SU-DHL-6 (cell line): Measurements from ENCODE around the gene SHOX.

ENCODE experiments used
- CTCF ChIP-seq: fragments of 200-600 bp; sonication (generic); IDR thresholded peaks from one replicate; pipeline ENCODE4 v1.5.1; 2017; ENCODE audit warnings: antibody characterized with exemption, mild to moderate bottlenecking, low read length, moderate library complexity; ENCODE audit not compliant: insufficient read depth, poor library complexity, severe bottlenecking
- EZH2phosphoT487 ChIP-seq: fragments of 200-600 bp; sonication (generic), shearing (Covaris generic); conservative IDR thresholded peaks from 2 replicates; pipeline ENCODE4 v1.6.1; 2018; ENCODE audit warnings: mild to moderate bottlenecking, antibody characterized with exemption, low read length, moderate library complexity, mixed read lengths

GRCh38 chrX:646796-647195 is 16.2 kb downstream of the SHOX start:
- TF ChIP-seq CTCF (no peak), EZH2phosphoT487 (no peak)
